ENCODE data around the gene IL17B.

GRCh38 chr5:149333711-149334443 is 45.2 kb downstream of the IL17B start:
- TF ChIP-seq POLR2AphosphoS5 (IDR thresholded peaks at IDR 0.05), result no peak
- no peak for TF ChIP-seq CTCF (IDR thresholded peaks at IDR 0.05)

Measured in breast epithelium (tissue), 3 donors.